Measurements from ENCODE around the gene CRLF2.
"Not testable (repeated sequence)": the region's sequence is repeated elsewhere in the genome, so short reads cannot be mapped to it uniquely, and the experiment has no call there.

Gene CRLF2, protein sequence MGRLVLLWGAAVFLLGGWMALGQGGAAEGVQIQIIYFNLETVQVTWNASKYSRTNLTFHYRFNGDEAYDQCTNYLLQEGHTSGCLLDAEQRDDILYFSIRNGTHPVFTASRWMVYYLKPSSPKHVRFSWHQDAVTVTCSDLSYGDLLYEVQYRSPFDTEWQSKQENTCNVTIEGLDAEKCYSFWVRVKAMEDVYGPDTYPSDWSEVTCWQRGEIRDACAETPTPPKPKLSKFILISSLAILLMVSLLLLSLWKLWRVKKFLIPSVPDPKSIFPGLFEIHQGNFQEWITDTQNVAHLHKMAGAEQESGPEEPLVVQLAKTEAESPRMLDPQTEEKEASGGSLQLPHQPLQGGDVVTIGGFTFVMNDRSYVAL

DNA sequence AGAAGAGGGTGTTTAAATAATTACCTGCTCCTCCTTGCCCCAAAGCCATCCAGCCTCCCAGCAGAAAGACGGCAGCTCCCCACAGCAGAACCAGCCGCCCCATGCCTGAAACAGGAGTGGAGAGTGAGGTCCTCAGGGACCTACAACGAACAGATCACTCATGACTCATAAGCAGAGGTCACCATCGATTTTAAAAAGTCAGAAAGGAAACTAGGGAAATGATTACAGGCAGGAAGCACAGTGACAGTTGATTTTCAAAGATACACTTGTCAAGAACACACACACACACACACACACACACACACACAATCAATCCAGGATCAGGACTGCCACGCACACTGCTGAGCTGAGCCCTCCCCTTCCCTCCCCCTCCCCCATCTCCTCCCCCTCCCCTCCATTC is at the start of gene CRLF2:
Gene CRLF2, minus strand, starts transcription at position 118 of the 400 bp plus-strand sequence. Its CDS starts 15 bp downstream, at position 103.
- Histone ChIP-seq H3K27ac (ENCODE audit: low read length) (peak within 1 kb of the TSS; percentile 85), H3K4me1 (ENCODE audit: low read length) (peaks cover 9% of the 10 kb centered on the region), H3F3A (ENCODE audit: insufficient read depth, low read length) (peaks cover 26% of the 10 kb centered on the region), H3K36me3 (replicated peaks; ENCODE audit: insufficient read depth, low read length) (no peaks in the 10 kb centered on the region), H3K27me3 (replicated peaks; ENCODE audit: insufficient read depth, low read length) (no peaks in the 10 kb centered on the region), H3K9me2 (replicated peaks; ENCODE audit: insufficient read depth, low read length) (no peaks in the 10 kb centered on the region), H2AFZ (ENCODE audit: low read length) (no peak within 1 kb of the TSS), H3K4me3 (ENCODE audit: low read length) (peak within 1 kb of the TSS; percentile 41; the same call in 1 of the 2 replicates), H3K9me3 (replicated peaks; ENCODE audit: insufficient read depth, low read length) (no peaks in the 10 kb centered on the region), H3K79me2 (ENCODE audit: low read length) (peaks cover 7% of the 10 kb centered on the region; the same call in 1 of the 2 replicates), H4K20me1 (ENCODE audit: insufficient read depth, low read length) (no peaks in the 10 kb centered on the region), H3K9ac (ENCODE audit: low read length) (peak within 1 kb of the TSS; percentile 62; the same call in 1 of the 2 replicates), H3K4me2 (ENCODE audit: low read depth, low read length) (peak within 1 kb of the TSS; percentile 63)
- TF ChIP-seq EZH2phosphoT487 (IDR thresholded peaks at IDR 0.05; ENCODE audit: low read length) (no peak), EZH2 (optimal IDR thresholded peaks at IDR 0.05; ENCODE audit: low read depth, low read length) (no peak)
- TF ChIP-seq, protein P1, sequence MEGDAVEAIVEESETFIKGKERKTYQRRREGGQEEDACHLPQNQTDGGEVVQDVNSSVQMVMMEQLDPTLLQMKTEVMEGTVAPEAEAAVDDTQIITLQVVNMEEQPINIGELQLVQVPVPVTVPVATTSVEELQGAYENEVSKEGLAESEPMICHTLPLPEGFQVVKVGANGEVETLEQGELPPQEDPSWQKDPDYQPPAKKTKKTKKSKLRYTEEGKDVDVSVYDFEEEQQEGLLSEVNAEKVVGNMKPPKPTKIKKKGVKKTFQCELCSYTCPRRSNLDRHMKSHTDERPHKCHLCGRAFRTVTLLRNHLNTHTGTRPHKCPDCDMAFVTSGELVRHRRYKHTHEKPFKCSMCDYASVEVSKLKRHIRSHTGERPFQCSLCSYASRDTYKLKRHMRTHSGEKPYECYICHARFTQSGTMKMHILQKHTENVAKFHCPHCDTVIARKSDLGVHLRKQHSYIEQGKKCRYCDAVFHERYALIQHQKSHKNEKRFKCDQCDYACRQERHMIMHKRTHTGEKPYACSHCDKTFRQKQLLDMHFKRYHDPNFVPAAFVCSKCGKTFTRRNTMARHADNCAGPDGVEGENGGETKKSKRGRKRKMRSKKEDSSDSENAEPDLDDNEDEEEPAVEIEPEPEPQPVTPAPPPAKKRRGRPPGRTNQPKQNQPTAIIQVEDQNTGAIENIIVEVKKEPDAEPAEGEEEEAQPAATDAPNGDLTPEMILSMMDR (IDR thresholded peaks at IDR 0.05; ENCODE audit: low read length): no peak
- peak; percentile 37 for DNase-seq

DNA sequence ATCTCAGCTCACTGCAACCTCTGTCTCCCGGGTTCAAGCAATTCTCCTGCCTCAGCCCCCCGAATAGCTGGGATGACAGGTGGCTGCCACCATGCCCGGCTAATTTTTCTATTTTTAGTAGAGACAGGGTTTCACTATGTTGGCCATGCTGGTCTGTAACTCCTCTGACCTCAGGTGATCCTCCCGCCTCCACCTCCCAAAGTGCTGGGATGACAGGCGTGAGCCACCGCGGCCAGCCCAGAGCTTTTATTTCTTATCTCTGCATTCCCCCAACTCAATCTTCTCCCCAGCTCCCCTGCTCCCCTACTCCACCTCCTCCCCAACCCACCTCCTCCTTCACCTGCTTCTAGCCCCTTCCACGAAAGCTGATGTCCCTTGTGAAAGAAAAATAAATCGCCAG is 49.3 kb upstream of the CRLF2 start:
- not testable (repeated sequence) for H4K20me1 ChIP-seq (ENCODE audit: insufficient read depth, low read length); H3F3A ChIP-seq (ENCODE audit: insufficient read depth, low read length); DNase-seq; H3K27me3 ChIP-seq (replicated peaks; ENCODE audit: insufficient read depth, low read length); H3K36me3 ChIP-seq (replicated peaks; ENCODE audit: insufficient read depth, low read length); H3K9ac ChIP-seq (ENCODE audit: low read length); H3K9me2 ChIP-seq (replicated peaks; ENCODE audit: insufficient read depth, low read length); H3K79me2 ChIP-seq (ENCODE audit: low read length); H3K4me1 ChIP-seq (ENCODE audit: low read length); H3K4me2 ChIP-seq (ENCODE audit: low read depth, low read length); H3K27ac ChIP-seq (ENCODE audit: low read length); H3K4me3 ChIP-seq (ENCODE audit: low read length); H3K9me3 ChIP-seq (replicated peaks; ENCODE audit: insufficient read depth, low read length); H2AFZ ChIP-seq (ENCODE audit: low read length)

DNA sequence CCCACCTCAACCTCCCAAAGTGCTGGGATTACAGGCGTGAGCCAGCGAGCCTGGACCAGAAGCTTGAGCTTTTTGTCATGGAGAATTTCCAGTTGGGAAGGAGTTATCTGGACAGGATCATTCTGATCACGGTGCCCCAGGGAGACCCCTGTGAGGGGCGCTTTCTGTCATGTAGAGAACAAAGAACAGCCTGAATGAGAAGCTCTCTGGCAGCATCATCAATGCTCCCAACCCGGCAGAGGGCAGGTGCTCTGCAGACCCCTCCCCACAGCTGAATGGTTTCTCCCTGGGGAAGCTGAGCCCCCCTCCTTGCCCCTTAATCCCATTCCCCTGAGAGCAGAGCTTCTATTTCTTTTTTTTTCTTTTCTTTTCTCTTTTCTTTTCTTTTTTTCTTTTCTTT is 48.8 kb upstream of the CRLF2 start:
- no peak overlapping the region for H3K27ac ChIP-seq (ENCODE audit: low read length)
- H3F3A ChIP-seq (ENCODE audit: insufficient read depth, low read length): no peaks in the 10 kb centered on the region
- H3K4me3 ChIP-seq (ENCODE audit: low read length): no peak overlapping the region
- TF ChIP-seq EZH2phosphoT487 (IDR thresholded peaks at IDR 0.05; ENCODE audit: low read length) (no peak), EZH2 (optimal IDR thresholded peaks at IDR 0.05; ENCODE audit: low read depth, low read length) (no peak)
- TF ChIP-seq, protein P1 (IDR thresholded peaks at IDR 0.05; ENCODE audit: low read length): no peak
- H3K36me3 ChIP-seq (replicated peaks; ENCODE audit: insufficient read depth, low read length): no peaks in the 10 kb centered on the region
- no peak overlapping the region for H2AFZ ChIP-seq (ENCODE audit: low read length)
- H3K4me1 ChIP-seq (ENCODE audit: low read length): no peaks in the 10 kb centered on the region
- no peak for DNase-seq
- H3K9me2 ChIP-seq (replicated peaks; ENCODE audit: insufficient read depth, low read length): no peaks in the 10 kb centered on the region
- H3K9ac ChIP-seq (ENCODE audit: low read length): no peak overlapping the region
- H3K27me3 ChIP-seq (replicated peaks; ENCODE audit: insufficient read depth, low read length): no peaks in the 10 kb centered on the region
- H3K4me2 ChIP-seq (ENCODE audit: low read depth, low read length): no peak overlapping the region
- no peaks in the 10 kb centered on the region for H3K9me3 ChIP-seq (replicated peaks; ENCODE audit: insufficient read depth, low read length)
- H3K79me2 ChIP-seq (ENCODE audit: low read length): no peaks in the 10 kb centered on the region
- H4K20me1 ChIP-seq (ENCODE audit: insufficient read depth, low read length): no peaks in the 10 kb centered on the region

DNA sequence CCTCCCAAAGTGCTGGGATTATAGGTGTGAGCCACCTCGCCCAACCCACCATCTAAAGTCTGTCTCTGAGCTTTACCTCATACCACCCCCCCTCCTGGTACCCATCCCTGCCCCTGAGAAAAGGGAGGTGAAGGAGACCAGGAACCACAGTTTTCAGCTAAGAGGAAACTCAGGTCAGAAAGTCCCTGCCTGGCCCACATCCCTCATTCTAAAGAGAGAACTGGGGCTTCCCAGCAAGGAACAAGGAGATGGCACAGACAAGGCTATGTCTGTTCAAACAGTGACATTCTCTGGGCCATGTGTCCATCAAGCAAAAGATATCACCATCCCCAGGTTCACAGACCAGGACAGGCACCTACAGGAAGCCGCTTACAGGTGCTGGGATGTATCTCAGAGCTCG is 40.4 kb upstream of the CRLF2 start:
- TF ChIP-seq, protein P1 (IDR thresholded peaks at IDR 0.05; ENCODE audit: low read length): no peak
- no peak for TF ChIP-seq EZH2phosphoT487 (IDR thresholded peaks at IDR 0.05; ENCODE audit: low read length)
- no peak for TF ChIP-seq EZH2 (optimal IDR thresholded peaks at IDR 0.05; ENCODE audit: low read depth, low read length)
- no peak overlapping the region for H3K4me3 ChIP-seq (ENCODE audit: low read length)
- no peaks in the 10 kb centered on the region for H3K36me3 ChIP-seq (replicated peaks; ENCODE audit: insufficient read depth, low read length)
- H3K4me2 ChIP-seq (ENCODE audit: low read depth, low read length): no peak overlapping the region
- no peak for DNase-seq
- no peaks in the 10 kb centered on the region for H3K9me2 ChIP-seq (replicated peaks; ENCODE audit: insufficient read depth, low read length)
- H3K9ac ChIP-seq (ENCODE audit: low read length): no peak overlapping the region
- no peaks in the 10 kb centered on the region for H3K4me1 ChIP-seq (ENCODE audit: low read length)
- no peaks in the 10 kb centered on the region for H4K20me1 ChIP-seq (ENCODE audit: insufficient read depth, low read length)
- no peak overlapping the region for H3K27ac ChIP-seq (ENCODE audit: low read length)
- H3K79me2 ChIP-seq (ENCODE audit: low read length): no peaks in the 10 kb centered on the region
- H3K9me3 ChIP-seq (replicated peaks; ENCODE audit: insufficient read depth, low read length): no peaks in the 10 kb centered on the region
- H2AFZ ChIP-seq (ENCODE audit: low read length): no peak overlapping the region
- no peaks in the 10 kb centered on the region for H3K27me3 ChIP-seq (replicated peaks; ENCODE audit: insufficient read depth, low read length)
- H3F3A ChIP-seq (ENCODE audit: insufficient read depth, low read length): no peaks in the 10 kb centered on the region

All from MM.1S (cell line).